HepG2 (cell line): ENCODE measurements around the gene EFNA3. TPM values are rescaled to one million over a fixed set of nuclear protein-coding genes. Genes with fewer than 3 reads are reported as not detected.

ENCODE experiments used
- ATF7-NPFF ChIP-seq: sonication (generic); formaldehyde crosslinking; IDR thresholded peaks from 2 replicates; pipeline ENCODE4 v1.8.1; 2023; ENCODE audit warnings: mild to moderate bottlenecking, low read depth, missing genetic modification reagents, moderate library complexity
- CAMTA2 ChIP-seq: sonication (generic); formaldehyde crosslinking; IDR thresholded peaks from 2 replicates; pipeline ENCODE4 v1.4.0; 2020; ENCODE audit warnings: mild to moderate bottlenecking, missing genetic modification reagents, borderline replicate concordance
- DR1 ChIP-seq: sonication (generic); formaldehyde crosslinking; IDR thresholded peaks from 2 replicates; pipeline ENCODE4 v1.8.0; 2021; ENCODE audit warnings: mild to moderate bottlenecking, missing genetic modification reagents, inconsistent platforms
- KDM5B ChIP-seq: sonication (generic); formaldehyde crosslinking; IDR thresholded peaks from 2 replicates; pipeline ENCODE4 v1.4.0; 2020; ENCODE audit warnings: missing genetic modification reagents, mild to moderate bottlenecking, borderline replicate concordance
- POLR2AphosphoS5 ChIP-seq: IDR thresholded peaks from 2 replicates; pipeline ENCODE4 v1.6.1; 2012; ENCODE audit warnings: low read depth, low read length
- PPARG ChIP-seq: conservative IDR thresholded peaks from 2 replicates; pipeline ENCODE4 v1.6.1; 2016; ENCODE audit warnings: missing biosample characterization, missing genetic modification reagents
- SALL1 ChIP-seq: sonication (generic); formaldehyde crosslinking; IDR thresholded peaks from 2 replicates; pipeline ENCODE4 v1.8.0; 2022; ENCODE audit warnings: mild to moderate bottlenecking, missing genetic modification reagents
- SP1 ChIP-seq, 2 experiments: fragments of 450-650 bp in 1 of 2; sonication (generic) in 1 of 2; formaldehyde crosslinking in 1 of 2; IDR thresholded peaks; 2 replicates each; pipeline versions ENCODE4 v1.4.0 to v1.6.1; 2016 to 2020; ENCODE audit warnings: missing genetic modification reagents in 1 of 2
- SP2 ChIP-seq: sonication (generic); formaldehyde crosslinking; IDR thresholded peaks from 2 replicates; pipeline ENCODE4 v1.5.1; 2020; ENCODE audit warnings: mild to moderate bottlenecking, missing genetic modification reagents
- TBX3 ChIP-seq: fragments of 450-650 bp; IDR thresholded peaks from 2 replicates; pipeline ENCODE4 v1.6.1; 2017; ENCODE audit warnings: antibody characterized with exemption, mild to moderate bottlenecking, inconsistent platforms, borderline replicate concordance
- THAP11 ChIP-seq: IDR thresholded peaks from 2 replicates; pipeline ENCODE4 v1.6.1; 2016; ENCODE audit warnings: missing biosample characterization, missing genetic modification reagents
- ZFY ChIP-seq: sonication (generic); formaldehyde crosslinking; IDR thresholded peaks from 2 replicates; pipeline ENCODE4 v1.4.0; 2020; ENCODE audit warnings: missing genetic modification reagents
- ZNF569 ChIP-seq: sonication (generic); formaldehyde crosslinking; IDR thresholded peaks from 2 replicates; pipeline ENCODE4 v1.5.0; 2020; ENCODE audit warnings: mild to moderate bottlenecking, missing genetic modification reagents, moderate library complexity, borderline replicate concordance
- ZNF709 ChIP-seq: sonication (generic); formaldehyde crosslinking; IDR thresholded peaks from 2 replicates; pipeline ENCODE4 v1.5.0; 2020; ENCODE audit warnings: mild to moderate bottlenecking, missing genetic modification reagents
- ZNF713 ChIP-seq: sonication (generic); formaldehyde crosslinking; IDR thresholded peaks from 2 replicates; pipeline ENCODE4 v1.4.0; 2020; ENCODE audit warnings: mild to moderate bottlenecking, missing genetic modification reagents
- polyA plus RNA-seq, 8 experiments: library from polyadenylated mRNA; depleted of rRNA in 3 of 8; stranded (reverse) in 7 of 8; unstranded in 1 of 8; fragments of >200 nt; fragmentation: Illumina TruSeq in 4 of 8; extraction: Trizol in 4 of 8; gene quantifications; 2 replicates each; pipeline versions ENCODE4 v1.2.1 to v1.2.3, GENCODE V29; 2011 to 2016; ENCODE audit warnings: low read depth in 4 of 8, missing spikeins in 1 of 8, mixed read lengths in 1 of 8; ENCODE audit not compliant: insufficient read depth in 1 of 8
- total RNA-seq, 5 experiments: library from RNA; depleted of rRNA; stranded (reverse); fragments of >200 nt; fragmentation: Illumina TruSeq; extraction: Trizol; gene quantifications; 2 replicates each; pipeline ENCODE4 v1.2.3, GENCODE V29; 2016; ENCODE audit warnings: low read depth in 1 of 5
- TF ChIP-seq, protein P1 (sequence below): sonication (generic); formaldehyde crosslinking; IDR thresholded peaks from 2 replicates; pipeline ENCODE4 v1.5.1; 2020; ENCODE audit warnings: mild to moderate bottlenecking, missing genetic modification reagents, moderate library complexity
- TF ChIP-seq, protein P2 (sequence below): sonication (generic); formaldehyde crosslinking; IDR thresholded peaks from 2 replicates; pipeline ENCODE4 v1.5.1; 2020; ENCODE audit warnings: mild to moderate bottlenecking, missing genetic modification reagents, moderate library complexity
- TF ChIP-seq, protein P3 (sequence below): IDR thresholded peaks from 2 replicates; pipeline ENCODE4 v1.6.1; 2016; ENCODE audit warnings: mild to moderate bottlenecking, missing biosample characterization, missing genetic modification reagents
- TF ChIP-seq, protein P4 (sequence below): sonication (generic); formaldehyde crosslinking; IDR thresholded peaks from 2 replicates; pipeline ENCODE4 v1.4.0; 2020; ENCODE audit warnings: missing genetic modification reagents
- TF ChIP-seq, protein P5 (sequence below): sonication (generic); formaldehyde crosslinking; IDR thresholded peaks from 2 replicates; pipeline ENCODE4 v1.8.0; 2022; ENCODE audit warnings: low read depth, missing genetic modification reagents

EFNA3 gene
- total and polyA plus RNA-seq, 2 of the 13 experiments (the other 11 are each of a cell fraction or from before 2014, with no cell fraction given) = 1.0 to 5.7 TPM

DNA sequence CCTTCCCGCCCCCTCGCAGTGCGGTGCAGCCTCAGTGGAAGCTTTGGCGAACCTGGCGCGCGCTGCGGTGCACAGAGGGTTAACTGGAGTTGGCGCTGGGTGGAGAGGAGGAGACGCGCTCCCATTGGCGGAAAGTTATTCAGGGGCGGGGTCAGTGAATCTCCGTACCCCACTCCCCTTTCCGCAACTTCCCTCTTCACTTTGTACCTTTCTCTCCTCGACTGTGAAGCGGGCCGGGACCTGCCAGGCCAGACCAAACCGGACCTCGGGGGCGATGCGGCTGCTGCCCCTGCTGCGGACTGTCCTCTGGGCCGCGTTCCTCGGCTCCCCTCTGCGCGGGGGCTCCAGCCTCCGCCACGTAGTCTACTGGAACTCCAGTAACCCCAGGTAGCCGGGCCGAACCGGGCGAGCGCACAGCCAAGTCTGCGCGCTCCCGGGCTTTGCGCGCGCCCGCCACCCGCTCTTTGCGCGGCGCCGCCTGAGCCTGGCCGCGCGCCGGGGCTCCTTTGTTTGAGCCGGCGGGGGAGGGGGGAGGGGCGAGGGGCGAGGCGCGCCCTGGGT lies 15.0 kb upstream of the EFNA3 start, which contains the start of gene EFNA4 (continued):
- TF ChIP-seq, protein P1, sequence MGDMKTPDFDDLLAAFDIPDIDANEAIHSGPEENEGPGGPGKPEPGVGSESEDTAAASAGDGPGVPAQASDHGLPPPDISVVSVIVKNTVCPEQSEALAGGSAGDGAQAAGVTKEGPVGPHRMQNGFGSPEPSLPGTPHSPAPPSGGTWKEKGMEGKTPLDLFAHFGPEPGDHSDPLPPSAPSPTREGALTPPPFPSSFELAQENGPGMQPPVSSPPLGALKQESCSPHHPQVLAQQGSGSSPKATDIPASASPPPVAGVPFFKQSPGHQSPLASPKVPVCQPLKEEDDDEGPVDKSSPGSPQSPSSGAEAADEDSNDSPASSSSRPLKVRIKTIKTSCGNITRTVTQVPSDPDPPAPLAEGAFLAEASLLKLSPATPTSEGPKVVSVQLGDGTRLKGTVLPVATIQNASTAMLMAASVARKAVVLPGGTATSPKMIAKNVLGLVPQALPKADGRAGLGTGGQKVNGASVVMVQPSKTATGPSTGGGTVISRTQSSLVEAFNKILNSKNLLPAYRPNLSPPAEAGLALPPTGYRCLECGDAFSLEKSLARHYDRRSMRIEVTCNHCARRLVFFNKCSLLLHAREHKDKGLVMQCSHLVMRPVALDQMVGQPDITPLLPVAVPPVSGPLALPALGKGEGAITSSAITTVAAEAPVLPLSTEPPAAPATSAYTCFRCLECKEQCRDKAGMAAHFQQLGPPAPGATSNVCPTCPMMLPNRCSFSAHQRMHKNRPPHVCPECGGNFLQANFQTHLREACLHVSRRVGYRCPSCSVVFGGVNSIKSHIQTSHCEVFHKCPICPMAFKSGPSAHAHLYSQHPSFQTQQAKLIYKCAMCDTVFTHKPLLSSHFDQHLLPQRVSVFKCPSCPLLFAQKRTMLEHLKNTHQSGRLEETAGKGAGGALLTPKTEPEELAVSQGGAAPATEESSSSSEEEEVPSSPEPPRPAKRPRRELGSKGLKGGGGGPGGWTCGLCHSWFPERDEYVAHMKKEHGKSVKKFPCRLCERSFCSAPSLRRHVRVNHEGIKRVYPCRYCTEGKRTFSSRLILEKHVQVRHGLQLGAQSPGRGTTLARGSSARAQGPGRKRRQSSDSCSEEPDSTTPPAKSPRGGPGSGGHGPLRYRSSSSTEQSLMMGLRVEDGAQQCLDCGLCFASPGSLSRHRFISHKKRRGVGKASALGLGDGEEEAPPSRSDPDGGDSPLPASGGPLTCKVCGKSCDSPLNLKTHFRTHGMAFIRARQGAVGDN (CRISPR knock-in tag) = peak; percentile 65
- TF ChIP-seq, protein P2, sequence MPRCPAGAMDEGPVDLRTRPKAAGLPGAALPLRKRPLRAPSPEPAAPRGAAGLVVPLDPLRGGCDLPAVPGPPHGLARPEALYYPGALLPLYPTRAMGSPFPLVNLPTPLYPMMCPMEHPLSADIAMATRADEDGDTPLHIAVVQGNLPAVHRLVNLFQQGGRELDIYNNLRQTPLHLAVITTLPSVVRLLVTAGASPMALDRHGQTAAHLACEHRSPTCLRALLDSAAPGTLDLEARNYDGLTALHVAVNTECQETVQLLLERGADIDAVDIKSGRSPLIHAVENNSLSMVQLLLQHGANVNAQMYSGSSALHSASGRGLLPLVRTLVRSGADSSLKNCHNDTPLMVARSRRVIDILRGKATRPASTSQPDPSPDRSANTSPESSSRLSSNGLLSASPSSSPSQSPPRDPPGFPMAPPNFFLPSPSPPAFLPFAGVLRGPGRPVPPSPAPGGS (CRISPR knock-in tag) = peak; percentile 55; the same call in 1 of the 2 replicates
- peak; percentile 30; the same call in 1 of the 2 replicates for TF ChIP-seq ATF7-NPFF (CRISPR knock-in tag)
- no peak for TF ChIP-seq CAMTA2 (CRISPR knock-in tag)
- TF ChIP-seq THAP11 (CRISPR knock-in tag) = no peak; the same call in 1 of the 2 replicates
- TF ChIP-seq, protein P3, sequence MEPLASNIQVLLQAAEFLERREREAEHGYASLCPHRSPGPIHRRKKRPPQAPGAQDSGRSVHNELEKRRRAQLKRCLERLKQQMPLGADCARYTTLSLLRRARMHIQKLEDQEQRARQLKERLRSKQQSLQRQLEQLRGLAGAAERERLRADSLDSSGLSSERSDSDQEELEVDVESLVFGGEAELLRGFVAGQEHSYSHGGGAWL (CRISPR knock-in tag) = no peak; the same call in 1 of the 2 replicates
- TF ChIP-seq, protein P4, sequence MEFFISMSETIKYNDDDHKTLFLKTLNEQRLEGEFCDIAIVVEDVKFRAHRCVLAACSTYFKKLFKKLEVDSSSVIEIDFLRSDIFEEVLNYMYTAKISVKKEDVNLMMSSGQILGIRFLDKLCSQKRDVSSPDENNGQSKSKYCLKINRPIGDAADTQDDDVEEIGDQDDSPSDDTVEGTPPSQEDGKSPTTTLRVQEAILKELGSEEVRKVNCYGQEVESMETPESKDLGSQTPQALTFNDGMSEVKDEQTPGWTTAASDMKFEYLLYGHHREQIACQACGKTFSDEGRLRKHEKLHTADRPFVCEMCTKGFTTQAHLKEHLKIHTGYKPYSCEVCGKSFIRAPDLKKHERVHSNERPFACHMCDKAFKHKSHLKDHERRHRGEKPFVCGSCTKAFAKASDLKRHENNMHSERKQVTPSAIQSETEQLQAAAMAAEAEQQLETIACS (CRISPR knock-in tag) = peak; percentile 92
- TF ChIP-seq DR1 (CRISPR knock-in tag) = 0 out of 2 replicates have a peak, but pooled peaks have one; percentile 43
- peak; percentile 73 for TF ChIP-seq SALL1 (CRISPR knock-in tag)
- TF ChIP-seq ZFY = peak; percentile 74
- peak; percentile 61 for TF ChIP-seq SP2
- no peak for TF ChIP-seq ZNF569 (CRISPR knock-in tag)
- no peak for TF ChIP-seq SP1 (IDR thresholded peaks at IDR 0.05)
- peak; percentile 33; the same call in 1 of the 2 replicates for TF ChIP-seq SP1 (CRISPR knock-in tag; IDR thresholded peaks at IDR 0.05)
- TF ChIP-seq POLR2AphosphoS5 = peak; percentile 96
- 0 out of 2 replicates have a peak, but pooled peaks have one; percentile 64 for TF ChIP-seq ZNF713
- 0 out of 2 replicates have a peak, but pooled peaks have one; percentile 40 for TF ChIP-seq ZNF709 (CRISPR knock-in tag)
- no peak for TF ChIP-seq TBX3
- peak; percentile 21; the same call in 1 of the 2 replicates for TF ChIP-seq KDM5B (CRISPR knock-in tag)
- TF ChIP-seq PPARG (CRISPR knock-in tag) = peak; percentile 6; the same call in 1 of the 2 replicates
- TF ChIP-seq, protein P5, sequence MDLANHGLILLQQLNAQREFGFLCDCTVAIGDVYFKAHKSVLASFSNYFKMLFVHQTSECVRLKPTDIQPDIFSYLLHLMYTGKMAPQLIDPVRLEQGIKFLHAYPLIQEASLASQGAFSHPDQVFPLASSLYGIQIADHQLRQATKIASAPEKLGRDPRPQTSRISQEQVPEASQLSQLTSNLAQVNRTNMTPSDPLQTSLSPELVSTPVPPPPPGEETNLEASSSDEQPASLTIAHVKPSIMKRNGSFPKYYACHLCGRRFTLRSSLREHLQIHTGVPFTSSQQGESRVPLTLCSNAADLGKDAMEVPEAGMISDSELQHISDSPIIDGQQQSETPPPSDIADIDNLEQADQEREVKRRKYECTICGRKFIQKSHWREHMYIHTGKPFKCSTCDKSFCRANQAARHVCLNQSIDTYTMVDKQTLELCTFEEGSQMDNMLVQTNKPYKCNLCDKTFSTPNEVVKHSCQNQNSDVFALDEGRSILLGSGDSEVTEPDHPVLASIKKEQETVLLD = 0 out of 2 replicates have a peak, but pooled peaks have one; percentile 26
